ENCODE data around the gene U2AF1L4.
"Not testable (repeated sequence)": the region's sequence is repeated elsewhere in the genome, so short reads cannot be mapped to it uniquely, and the experiment has no call there.

U2AF1L4 gene

DNA sequence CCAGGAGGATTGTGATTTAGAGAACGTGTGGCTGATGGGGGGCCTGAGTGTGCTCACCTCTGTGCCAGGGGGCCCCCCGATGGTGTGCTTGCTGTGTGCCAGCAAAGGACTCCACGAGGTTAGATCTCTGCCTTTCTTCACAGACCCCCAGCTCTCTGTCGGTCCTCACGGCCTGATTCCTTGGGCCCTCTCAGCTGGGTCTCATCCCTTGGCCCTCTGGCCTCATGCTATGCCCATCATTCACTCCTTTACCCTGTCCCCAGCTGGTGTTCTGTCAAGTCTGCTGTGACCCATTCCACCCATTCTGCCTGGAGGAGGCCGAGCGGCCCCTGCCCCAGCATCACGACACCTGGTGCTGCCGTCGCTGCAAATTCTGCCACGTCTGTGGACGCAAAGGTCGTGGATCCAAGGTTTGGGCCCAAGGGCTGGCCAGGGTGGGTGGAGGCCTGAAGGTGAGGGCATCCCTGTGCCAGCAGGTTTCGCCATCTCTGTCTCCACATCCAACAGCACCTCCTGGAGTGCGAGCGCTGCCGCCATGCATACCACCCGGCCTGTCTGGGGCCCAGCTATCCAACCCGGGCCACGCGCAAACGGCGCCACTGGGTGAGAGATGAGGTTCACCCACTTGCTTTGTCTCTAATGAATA, 19.9 kb downstream of the U2AF1L4 start:
- no peak for DNase-seq (ENCODE audit: low spot score)

DNA sequence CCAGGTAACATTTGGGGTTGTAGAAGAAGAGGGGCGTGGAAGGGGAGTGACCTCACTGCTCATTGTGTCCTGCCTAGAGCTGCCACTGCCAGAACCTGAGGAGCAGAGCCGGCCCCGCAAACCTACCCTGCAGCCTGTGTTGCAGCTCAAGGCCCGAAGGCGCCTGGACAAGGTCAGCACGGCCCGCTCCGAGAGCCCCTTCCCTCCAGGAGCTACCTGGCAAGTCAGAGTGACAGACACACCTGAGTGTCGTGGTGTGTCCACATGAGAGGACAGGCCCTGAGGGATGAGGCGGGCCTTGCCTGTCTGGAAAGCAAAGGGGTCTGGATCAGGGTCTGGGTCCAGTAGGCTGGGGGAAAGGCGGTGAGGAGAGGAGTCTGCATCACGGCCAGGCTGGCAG, 20.7 kb downstream of the U2AF1L4 start:
- DNase-seq (ENCODE audit: low spot score), result no peak

DNA sequence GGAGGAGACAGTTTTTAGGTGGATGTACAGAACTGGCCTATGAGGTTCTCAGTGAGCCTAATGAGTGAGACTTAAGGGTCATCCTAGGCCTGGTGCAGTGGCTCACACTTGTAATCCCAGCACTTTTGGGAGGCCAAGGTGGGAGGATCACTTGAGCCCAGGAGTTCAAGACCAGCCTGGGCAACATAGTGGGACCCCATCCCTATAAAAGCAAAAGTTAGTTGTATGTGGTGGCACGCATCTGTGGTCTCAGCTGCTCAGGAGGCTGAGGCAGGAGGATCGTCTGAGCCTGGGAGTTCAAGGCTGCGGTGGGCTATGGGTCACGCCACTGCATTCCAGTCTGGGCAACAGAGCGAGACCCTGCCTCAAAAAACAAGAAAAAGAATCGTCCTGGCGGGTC, 21.1 kb downstream of the U2AF1L4 start:
- not testable (repeated sequence) for DNase-seq (ENCODE audit: low spot score)

DNA sequence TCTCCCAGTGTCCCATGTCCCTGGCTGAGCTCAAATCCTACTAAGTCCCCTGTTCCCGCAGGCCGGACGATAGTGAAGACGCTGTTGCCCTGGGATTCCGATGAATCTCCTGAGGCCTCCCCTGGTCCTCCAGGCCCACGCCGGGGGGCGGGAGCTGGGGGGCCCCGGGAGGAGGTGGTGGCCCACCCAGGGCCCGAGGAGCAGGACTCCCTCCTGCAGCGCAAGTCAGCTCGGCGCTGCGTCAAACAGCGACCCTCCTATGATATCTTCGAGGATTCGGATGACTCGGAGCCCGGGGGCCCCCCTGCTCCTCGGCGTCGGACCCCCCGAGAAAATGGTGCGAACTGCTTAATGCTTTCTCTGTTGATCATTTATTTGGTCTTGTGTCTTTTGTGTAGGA, 21.5 kb downstream of the U2AF1L4 start:
- no peak for DNase-seq (ENCODE audit: low spot score)

DNA sequence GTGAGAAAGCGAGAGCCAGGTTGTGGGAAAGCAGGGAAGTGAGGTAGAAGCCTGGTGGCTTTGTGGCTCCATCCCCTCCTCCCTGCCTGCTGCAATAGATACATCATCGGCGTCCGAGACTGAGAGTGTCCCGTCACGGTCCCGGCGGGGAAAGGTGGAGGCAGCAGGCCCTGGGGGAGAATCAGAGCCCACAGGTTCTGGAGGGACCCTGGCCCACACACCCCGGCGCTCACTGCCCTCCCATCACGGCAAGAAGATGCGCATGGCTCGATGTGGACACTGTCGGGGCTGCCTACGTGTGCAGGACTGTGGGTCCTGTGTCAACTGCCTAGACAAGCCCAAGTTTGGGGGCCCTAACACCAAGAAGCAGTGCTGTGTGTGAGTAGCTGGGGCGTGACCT, 22.3 kb downstream of the U2AF1L4 start:
- DNase-seq (ENCODE audit: low spot score), result no peak

DNA sequence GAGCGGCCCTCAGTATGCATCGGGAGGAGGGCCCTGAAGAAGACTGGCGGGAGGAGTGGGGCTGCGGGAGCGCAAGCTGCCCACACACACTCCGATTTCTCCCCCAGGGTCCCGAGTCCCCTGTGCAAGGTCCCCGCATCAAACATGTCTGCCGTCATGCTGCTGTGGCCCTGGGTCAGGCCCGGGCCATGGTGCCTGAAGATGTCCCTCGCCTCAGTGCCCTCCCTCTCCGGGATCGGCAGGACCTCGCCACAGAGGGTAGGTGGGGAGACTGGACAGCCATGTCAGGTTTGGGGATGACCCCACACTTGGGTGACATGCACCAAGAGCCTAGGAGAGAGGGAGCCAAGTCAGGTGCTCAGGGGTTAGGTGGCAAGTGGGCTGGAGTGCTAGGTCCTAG, 22.8 kb downstream of the U2AF1L4 start:
- no peak for DNase-seq (ENCODE audit: low spot score)

DNA sequence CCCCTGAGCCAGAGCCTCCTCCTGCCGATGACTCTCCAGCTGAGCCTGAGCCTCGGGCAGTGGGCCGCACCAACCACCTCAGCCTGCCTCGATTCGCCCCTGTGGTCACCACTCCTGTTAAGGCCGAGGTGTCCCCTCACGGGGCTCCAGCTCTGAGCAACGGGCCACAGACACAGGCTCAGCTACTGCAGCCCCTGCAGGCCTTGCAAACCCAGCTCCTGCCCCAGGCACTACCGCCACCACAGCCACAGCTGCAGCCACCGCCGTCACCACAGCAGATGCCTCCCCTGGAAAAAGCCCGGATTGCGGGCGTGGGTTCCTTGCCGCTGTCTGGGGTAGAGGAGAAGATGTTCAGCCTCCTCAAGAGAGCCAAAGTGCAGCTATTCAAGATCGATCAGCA, 23.8 kb downstream of the U2AF1L4 start:
- no peak for DNase-seq (ENCODE audit: low spot score)

DNA sequence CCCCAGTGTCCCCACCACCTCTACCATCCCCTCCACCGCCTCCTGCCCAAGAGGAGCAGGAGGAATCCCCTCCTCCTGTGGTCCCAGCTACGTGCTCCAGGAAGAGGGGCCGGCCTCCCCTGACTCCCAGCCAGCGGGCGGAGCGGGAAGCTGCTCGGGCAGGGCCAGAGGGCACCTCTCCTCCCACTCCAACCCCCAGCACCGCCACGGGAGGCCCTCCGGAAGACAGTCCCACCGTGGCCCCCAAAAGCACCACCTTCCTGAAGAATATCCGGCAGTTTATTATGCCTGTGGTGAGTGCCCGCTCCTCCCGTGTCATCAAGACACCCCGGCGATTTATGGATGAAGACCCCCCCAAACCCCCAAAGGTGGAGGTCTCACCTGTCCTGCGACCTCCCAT, 24.6 kb downstream of the U2AF1L4 start:
- DNase-seq (ENCODE audit: low spot score), result no peak

DNA sequence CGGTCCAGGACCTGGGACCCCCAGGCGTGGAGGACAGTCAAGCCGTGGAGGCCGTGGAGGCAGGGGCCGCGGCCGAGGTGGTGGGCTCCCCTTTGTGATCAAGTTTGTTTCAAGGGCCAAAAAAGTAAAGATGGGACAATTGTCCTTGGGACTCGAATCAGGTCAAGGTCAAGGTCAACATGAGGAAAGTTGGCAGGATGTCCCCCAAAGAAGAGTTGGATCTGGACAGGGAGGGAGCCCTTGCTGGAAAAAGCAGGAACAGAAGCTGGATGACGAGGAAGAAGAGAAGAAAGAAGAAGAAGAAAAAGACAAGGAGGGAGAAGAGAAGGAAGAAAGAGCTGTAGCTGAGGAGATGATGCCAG, 25.1 kb downstream of the U2AF1L4 start:
- DNase-seq (ENCODE audit: low spot score), result no peak

DNA sequence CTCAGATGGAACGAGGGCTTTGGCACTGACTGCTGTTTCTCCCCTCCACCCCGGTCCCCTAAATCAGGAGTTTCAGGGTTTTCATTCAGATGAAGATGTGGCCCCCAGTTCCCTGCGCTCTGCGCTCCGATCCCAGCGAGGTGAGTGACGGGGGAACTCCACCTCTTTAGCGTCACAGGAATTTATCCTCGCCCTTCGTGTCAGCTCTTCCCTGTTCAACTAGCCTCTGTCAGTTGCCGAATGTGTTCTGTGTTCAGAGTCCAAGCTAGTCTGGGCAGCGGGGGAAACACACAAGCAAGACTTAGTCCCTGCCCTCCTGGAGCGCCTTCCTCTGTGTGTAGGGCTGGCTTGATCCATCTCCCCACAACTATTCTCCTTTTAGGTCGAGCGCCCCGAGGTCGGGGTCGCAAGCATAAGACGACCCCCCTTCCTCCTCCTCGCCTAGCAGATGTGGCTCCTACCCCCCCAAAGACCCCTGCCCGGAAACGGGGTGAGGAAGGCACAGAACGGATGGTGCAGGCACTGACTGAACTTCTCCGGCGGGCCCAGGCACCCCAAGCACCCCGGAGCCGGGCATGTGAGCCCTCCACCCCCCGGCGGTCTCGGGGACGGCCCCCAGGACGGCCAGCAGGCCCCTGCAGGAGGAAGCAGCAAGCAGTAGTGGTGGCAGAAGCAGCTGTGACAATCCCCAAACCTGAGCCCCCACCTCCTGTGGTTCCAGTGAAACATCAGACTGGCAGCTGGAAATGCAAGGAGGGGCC, 25.6 kb downstream of the U2AF1L4 start:
- no peak for DNase-seq (ENCODE audit: low spot score)

DNA sequence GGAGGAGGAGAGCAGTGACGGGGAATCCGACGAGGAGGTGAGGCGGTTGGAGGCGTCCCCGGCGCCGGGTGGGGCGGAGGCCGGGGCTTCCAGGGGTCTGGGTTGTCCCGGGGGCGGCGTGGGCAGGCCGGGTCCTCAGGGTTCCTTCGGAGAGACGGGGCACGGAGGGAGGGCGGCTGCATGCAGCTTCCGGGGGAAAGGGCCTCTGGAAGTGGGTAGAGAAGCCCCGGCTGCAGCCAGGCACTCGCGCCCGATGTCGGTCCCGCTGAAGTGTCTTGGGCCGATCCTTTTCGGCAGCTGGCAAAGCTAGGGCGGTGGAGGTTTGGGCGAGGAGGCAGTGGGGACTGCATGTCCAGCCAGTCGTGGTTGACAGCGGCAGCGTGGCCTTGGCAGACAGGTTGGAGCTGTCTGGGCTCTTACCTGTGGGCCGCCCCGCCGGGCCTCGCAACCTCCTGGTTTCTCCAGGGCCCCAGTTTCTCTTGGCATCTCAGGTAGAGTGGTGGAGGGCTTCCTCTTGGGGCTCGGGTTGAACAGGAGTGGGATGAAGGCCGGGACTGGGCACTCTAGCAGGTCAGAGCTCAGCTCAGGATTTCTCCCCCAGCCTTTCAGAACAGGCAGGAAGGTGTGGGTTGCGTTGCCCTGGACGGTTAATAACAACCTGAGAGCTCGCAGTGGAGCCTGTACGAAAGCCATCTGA, 26.7 kb downstream of the U2AF1L4 start:
- peak; percentile 20 for DNase-seq (ENCODE audit: low spot score)

DNA sequence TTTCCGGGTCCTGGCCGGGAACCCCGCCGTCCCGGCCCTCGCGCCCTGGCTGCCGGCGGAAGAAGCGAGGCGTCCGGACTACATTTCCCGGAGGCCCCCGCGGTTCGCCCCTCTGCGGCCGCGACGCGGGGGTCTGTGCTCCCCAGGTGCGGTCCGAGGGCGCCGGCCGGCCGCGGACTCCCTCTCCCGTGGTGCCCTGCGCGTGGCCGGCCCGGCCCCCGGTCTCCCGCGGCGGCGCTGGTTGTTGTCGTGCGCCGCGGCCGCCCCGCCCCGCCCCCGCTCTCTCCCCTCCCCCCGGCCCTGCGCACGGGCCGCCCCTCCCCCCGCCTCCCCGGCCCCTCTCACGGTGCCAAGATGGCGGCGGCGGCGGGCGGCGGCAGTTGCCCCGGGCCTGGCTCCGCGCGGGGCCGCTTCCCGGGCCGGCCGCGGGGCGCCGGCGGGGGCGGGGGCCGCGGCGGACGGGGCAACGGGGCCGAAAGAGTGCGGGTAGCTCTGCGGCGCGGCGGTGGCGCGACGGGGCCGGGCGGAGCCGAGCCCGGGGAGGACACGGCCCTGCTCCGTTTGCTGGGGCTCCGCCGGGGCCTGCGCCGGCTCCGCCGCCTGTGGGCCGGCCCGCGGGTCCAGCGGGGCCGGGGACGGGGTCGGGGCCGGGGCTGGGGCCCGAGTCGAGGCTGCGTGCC, 27.4 kb downstream of the U2AF1L4 start, which contains the start of gene KMT2B:
Gene KMT2B (plus strand): TSS at position 339 of the 680 bp plus-strand sequence. CDS start 16 bp downstream, at position 355.
- DNase-seq (ENCODE audit: low spot score), result no peak

DNA sequence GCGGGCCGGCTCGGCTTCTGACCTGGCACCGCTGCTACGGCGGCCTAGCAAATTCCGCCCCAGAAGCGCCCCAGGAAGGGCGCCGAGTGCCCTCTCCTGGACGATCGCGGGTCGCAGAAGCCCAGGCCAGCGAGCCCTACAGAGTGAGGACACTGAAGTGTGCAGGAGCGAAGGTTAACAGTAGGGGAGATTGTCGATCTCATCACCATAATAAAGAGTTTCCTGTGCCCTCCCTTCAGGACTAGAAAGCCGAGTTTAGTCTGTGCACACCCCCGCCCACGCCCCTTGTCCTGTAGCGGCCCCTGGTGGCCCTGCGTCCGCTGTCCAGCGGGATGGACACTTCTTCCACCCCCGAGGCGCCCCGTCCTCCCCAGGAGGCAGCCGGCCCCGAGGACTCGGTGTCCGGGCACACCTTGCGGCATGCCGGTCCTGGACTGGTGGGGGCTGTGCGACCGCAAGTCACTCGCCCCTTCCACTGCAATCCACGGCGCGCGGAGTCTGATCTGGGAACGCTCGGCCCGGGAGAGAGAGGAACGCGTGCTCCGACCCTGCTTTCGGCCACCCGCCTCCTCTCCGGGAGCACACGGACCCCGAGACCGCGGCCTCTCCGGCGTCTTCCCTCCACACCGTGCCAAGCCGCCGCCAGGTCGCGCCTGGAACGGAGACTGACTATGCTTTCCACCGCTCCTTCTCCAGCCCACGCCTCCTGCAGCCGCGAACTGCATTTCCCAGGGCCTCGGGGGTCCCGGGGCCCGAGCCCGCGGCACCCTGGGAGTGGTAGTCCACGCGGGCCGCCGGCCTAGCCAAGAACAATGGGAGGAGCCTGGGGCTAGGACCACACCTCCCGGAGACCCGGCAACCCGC, 28.2 kb downstream of the U2AF1L4 start:
- DNase-seq (ENCODE audit: low spot score), result peak; percentile 95

DNA sequence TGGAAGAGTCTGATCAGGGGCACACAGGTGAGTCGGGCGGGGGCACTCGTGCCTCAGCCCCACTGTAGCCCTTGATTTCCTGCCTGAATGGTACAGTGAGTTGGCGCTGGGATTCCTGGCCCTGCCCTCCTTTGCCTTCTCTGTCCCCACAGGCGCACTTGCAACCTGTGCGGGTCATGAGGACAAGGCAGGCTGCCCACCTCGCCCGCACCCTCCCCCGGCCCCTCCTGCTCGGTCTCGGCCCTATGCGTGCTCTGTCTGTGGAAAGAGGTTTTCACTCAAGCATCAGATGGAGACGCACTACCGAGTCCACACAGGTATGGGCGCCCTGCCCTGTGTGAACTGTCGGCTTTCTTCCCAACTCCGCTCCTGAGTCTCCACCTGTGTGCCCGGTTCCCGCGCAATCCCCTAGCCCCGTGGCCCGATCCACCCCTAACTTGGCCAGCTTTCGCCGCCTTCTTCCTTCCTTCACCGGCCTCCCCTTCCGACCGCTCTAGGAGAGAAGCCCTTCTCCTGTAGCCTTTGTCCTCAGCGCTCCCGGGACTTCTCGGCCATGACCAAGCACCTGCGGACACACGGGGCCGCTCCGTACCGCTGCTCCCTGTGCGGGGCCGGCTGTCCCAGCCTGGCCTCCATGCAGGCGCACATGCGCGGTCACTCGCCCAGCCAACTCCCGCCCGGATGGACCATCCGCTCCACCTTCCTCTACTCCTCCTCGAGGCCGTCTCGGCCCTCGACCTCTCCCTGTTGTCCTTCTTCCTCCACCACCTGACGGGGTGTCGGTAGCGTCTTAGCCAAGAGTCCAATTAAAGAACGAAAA, 29.0 kb downstream of the U2AF1L4 start:
- no peak for DNase-seq (ENCODE audit: low spot score)

DNA sequence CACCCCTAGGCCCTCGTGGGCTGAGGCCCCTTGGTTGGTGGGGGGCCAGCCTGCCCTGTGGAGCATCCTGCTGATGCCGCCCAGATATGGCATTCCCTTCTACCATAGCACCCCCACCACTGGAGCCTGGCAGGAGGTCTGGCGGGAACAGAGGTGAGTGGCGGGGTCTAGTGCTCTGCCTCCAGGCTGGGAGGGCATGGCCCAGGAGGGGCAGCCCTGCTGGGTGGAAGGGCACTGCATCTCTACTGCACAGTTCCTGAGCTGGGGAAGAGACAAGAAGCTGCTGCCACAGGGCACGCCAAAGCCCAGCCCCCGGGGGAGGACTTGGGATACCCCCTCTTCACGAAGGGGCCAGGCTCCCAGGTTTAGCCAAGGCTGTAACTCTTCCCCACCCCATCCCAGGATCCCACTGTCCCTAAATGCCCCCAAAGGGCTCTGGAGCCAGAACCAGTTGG, 29.8 kb downstream of the U2AF1L4 start:
- DNase-seq (ENCODE audit: low spot score), result no peak

DNA sequence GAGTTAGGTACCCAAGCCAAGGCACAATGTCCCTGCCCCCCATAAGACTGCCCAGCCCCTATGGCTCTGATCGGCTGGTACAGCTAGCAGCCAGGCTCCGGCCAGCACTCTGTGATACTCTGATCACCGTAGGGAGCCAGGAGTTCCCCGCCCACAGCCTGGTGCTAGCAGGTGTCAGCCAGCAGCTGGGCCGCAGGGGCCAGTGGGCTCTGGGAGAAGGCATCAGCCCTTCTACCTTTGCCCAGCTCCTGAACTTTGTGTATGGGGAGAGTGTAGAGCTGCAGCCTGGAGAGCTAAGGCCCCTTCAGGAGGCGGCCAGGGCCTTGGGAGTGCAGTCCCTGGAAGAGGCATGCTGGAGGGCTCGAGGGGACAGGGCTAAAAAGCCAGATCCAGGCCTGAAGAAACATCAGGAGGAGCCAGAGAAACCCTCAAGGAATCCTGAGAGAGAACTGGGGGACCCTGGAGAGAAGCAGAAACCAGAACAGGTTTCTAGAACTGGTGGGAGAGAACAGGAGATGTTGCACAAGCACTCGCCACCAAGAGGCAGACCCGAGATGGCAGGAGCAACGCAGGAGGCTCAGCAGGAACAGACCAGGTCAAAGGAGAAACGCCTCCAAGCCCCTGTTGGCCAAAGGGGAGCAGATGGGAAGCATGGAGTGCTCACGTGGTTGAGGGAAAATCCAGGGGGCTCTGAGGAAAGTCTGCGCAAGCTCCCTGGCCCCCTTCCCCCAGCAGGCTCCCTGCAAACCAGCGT, 30.4 kb downstream of the U2AF1L4 start:
- no peak for DNase-seq (ENCODE audit: low spot score)

DNA sequence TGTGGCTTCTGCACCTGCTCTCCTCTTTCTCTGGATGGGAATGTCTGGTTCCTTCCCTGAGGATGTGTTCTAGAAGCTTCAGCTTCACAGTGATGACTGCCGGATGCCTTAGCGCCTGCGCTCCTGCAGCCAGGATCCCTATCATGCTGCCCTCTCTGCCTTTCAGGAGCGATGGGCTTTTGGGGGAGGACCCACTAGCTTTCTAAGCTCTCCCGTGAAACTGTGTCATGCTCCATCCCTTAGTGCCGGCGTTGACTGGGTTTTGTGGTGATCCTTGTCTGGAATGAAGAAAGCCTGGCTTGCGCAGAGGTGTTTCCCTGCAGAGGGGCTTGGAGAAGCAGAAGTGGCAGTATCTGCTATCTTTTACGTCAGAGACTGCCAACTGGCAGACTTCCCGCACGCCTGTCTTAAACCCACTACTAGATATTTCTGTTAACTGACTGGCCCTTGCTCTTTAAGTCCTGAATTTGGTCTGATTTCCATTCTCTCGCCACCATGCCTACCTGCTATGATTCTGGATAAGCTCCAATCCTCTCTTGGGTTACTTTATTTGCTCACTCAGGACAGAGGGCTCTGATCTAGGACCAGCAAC, 31.2 kb downstream of the U2AF1L4 start:
- no peak for DNase-seq (ENCODE audit: low spot score)

DNA sequence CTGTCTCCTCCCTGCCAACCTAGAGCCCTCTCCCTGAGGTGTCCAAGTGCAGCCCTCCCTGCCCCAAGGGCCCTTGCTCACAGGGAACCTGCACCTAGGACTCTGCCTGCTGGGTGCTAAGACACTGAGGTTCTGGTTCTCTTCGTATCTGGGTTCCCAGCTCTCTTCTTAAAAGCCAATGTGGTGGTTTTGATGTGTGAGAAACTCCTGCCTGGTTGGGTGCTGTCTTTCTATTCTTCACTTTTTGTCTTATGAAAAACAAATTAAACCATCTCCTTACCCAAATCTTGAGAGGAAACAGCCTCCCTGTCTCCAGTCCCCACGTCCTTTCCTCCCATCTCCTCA, 31.7 kb downstream of the U2AF1L4 start:
- DNase-seq (ENCODE audit: low spot score), result no peak

All from globus pallidus (tissue), 1 donor.